ENCODE measurements around the gene ENO1.

GRCh38 chr1:8874230-8875201 lies 4.0 kb downstream of the ENO1 start:
- TF ChIP-seq MAX (IDR thresholded peaks at IDR 0.05; ENCODE audit: low read depth, low read length): no peak
- TF ChIP-seq POLR2A (IDR thresholded peaks at IDR 0.05; ENCODE audit: low read depth, low read length): no peak; the same call in 1 of the 2 replicates
- TF ChIP-seq TCF12 (IDR thresholded peaks at IDR 0.05; ENCODE audit: low read depth, low read length): no peak
- TF ChIP-seq CTCF (IDR thresholded peaks at IDR 0.05 in 2 of 3, conservative IDR thresholded peaks at IDR 0.05 in 1 of 3; ENCODE audit: control insufficient read depth in 2 of 3, extremely low read depth in 1 of 3, insufficient read depth in 1 of 3, low read depth in 3 of 3, low read length in 3 of 3): no peak
- TF ChIP-seq BCL11A (IDR thresholded peaks at IDR 0.05; ENCODE audit: low read depth, low read length): no peak
- TF ChIP-seq ELK1 (IDR thresholded peaks at IDR 0.05; ENCODE audit: low read depth, low read length): no peak

Data from GM12878 (cell line).